ENCODE measurements around the gene CROCC.

The CROCC gene

DNA sequence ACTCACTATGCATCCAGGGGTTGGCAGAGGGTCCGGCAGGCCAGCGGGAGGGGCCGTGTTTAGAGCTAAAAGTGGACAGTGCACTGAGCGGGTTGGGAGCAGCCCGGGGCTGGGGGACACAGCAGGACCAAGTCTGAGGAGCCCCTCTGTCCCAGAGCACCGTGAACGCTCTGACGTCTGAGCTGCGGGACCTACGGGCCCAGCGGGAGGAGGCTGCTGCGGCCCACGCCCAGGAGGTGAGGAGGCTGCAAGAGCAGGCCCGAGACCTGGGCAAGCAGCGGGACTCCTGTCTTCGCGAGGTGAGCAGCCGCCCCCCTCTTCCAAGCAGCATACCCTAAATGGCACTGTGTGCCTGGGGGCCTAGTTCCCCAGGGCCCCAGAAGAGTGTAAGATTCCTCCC lies 32.8 kb downstream of the CROCC start:
- no peak for DNase-seq (ENCODE audit: low read depth, low spot score)
- TF ChIP-seq, protein P1, sequence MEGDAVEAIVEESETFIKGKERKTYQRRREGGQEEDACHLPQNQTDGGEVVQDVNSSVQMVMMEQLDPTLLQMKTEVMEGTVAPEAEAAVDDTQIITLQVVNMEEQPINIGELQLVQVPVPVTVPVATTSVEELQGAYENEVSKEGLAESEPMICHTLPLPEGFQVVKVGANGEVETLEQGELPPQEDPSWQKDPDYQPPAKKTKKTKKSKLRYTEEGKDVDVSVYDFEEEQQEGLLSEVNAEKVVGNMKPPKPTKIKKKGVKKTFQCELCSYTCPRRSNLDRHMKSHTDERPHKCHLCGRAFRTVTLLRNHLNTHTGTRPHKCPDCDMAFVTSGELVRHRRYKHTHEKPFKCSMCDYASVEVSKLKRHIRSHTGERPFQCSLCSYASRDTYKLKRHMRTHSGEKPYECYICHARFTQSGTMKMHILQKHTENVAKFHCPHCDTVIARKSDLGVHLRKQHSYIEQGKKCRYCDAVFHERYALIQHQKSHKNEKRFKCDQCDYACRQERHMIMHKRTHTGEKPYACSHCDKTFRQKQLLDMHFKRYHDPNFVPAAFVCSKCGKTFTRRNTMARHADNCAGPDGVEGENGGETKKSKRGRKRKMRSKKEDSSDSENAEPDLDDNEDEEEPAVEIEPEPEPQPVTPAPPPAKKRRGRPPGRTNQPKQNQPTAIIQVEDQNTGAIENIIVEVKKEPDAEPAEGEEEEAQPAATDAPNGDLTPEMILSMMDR (IDR thresholded peaks at IDR 0.05; ENCODE audit: low read depth, low read length): no peak
- no peak overlapping the region for H3K4me3 ChIP-seq (ENCODE audit: low read depth, low read length)
- in situ Hi-C loops (cut with HindIII; ENCODE audit: low sequenced_read_pairs): no loop called here

DNA sequence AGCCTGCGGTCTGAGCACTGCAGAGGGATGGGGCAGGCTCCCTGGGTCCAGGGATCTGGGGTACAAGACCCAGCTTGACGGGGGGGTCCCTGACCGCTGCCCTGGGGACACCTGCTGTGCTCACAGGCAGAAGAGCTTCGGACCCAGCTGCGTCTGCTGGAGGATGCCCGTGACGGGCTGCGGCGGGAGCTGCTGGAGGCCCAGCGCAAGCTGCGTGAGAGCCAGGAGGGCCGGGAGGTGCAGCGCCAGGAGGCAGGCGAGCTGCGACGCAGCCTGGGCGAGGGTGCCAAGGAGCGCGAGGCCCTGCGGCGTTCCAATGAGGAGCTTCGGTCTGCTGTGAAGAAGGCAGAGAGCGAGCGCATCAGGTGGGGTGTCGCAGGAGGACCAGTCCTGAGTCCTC lies 33.5 kb downstream of the CROCC start:
- no peak for DNase-seq (ENCODE audit: low read depth, low spot score)
- in situ Hi-C loops (cut with HindIII; ENCODE audit: low sequenced_read_pairs): no loop called here
- no peak overlapping the region for H3K4me3 ChIP-seq (ENCODE audit: low read depth, low read length)
- TF ChIP-seq, protein P1 (IDR thresholded peaks at IDR 0.05; ENCODE audit: low read depth, low read length): no peak

DNA sequence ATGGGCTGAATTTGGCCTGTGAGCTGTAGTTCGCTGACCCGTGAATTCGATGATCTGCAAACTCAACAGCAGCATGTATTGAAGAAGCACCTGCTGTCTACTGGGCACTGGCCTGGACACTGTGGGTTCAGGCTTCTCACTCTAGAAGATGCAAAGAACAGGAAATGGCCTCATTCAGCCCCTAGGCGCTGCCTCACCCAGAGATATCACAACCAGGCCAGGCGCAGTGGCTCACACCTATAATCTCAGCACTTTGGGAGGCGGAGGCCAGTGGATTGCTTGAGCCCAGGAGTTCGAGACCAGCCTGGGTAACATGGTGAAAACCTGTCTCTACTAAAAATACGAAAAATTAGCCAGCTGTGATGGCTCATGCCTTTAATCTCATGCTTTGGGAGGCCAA lies 35.0 kb downstream of the CROCC start:
- in situ Hi-C loops (cut with HindIII; ENCODE audit: low sequenced_read_pairs): no loop called here
- TF ChIP-seq, protein P1 (IDR thresholded peaks at IDR 0.05; ENCODE audit: low read depth, low read length): no peak
- H3K4me3 ChIP-seq (ENCODE audit: low read depth, low read length): no peak overlapping the region
- DNase-seq (ENCODE audit: low read depth, low spot score): no peak

DNA sequence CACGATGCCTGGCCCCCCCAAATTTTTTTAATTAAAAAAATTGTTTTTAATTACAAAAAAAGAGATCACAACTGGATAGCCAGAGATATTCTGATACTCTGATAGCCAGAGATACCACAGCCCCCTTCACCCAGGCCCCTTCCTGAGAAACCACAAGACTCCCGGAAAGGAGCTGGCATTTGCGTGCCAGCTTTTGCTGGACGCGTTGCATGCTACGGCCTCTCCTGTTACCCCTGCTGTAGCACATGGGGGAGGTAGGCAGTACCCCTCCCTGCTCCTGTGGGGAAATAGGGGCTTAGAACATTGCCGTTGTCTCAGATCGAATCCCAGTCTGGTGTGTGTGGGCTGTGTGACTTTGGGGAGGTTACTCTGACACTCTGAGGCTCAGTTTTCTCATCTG lies 36.0 kb downstream of the CROCC start:
- DNase-seq (ENCODE audit: low read depth, low spot score): no peak
- in situ Hi-C loops (cut with HindIII; ENCODE audit: low sequenced_read_pairs): no loop called here
- no peak overlapping the region for H3K4me3 ChIP-seq (ENCODE audit: low read depth, low read length)
- TF ChIP-seq, protein P1 (IDR thresholded peaks at IDR 0.05; ENCODE audit: low read depth, low read length): no peak

DNA sequence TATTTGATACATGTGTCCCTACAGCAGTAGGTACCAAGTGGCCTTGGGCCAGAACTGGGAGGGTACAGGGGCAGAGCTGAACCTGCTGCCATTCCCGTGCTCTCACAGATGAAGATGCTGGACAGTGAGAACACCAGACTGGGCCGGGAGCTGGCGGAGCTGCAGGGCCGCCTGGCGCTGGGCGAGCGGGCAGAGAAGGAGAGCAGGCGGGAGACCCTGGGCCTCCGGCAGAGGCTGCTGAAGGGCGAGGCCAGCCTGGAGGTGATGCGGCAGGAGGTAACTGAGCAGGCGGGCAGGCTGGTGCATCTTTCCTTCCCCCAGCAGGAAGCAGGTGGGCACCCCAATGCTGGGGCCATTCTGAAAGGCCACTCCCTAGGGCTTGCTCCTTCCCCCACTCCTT lies 36.7 kb downstream of the CROCC start:
- TF ChIP-seq, protein P1 (IDR thresholded peaks at IDR 0.05; ENCODE audit: low read depth, low read length): no peak
- in situ Hi-C loops (cut with HindIII; ENCODE audit: low sequenced_read_pairs): no loop called here
- H3K4me3 ChIP-seq (ENCODE audit: low read depth, low read length): no peak overlapping the region
- DNase-seq (ENCODE audit: low read depth, low spot score): no peak

DNA sequence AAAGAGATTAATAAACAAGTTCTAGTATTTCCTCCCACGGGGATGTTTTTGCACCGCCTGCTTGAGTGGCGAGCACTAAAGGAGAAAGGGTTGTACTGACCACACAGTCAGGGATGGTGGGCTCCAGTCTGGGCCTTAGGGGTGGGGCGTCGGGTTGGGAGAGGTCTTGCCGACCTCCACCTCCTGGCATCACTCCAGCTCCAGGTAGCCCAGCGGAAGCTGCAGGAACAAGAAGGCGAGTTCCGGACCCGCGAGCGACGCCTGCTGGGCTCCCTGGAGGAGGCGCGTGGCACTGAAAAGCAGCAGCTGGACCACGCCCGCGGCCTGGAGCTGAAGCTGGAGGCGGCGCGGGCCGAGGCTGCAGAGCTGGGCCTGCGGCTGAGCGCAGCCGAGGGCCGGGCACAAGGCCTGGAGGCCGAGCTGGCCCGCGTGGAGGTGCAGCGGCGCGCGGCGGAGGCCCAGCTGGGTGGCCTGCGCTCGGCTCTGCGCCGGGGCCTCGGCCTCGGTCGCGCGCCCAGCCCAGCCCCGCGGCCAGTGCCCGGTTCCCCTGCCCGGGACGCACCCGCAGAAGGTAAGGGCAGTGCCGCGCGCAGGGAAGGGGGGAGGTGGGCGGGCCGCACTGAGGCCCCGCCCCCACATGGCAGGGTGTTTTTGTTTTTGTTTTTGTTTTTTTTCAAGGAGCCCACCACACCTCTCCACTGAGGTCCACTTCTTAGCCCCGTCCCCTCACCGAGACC lies 39.0 kb downstream of the CROCC start:
- TF ChIP-seq, protein P1 (IDR thresholded peaks at IDR 0.05; ENCODE audit: low read depth, low read length): peak; percentile 76
- in situ Hi-C loops (cut with HindIII; ENCODE audit: low sequenced_read_pairs): no loop called here
- H3K4me3 ChIP-seq (ENCODE audit: low read depth, low read length): peak overlapping the region; percentile 34
- peak; percentile 69 for DNase-seq (ENCODE audit: low read depth, low spot score)

All from astrocyte of the spinal cord (primary cell).